NCI-H82 treated with DMSO at 0.1 percent for 48 hours (cell line): ENCODE data around the gene PPM1A.

Experiments
- DNase-seq: peaks from one replicate; lab custom pipeline; 2025; ENCODE audit not compliant: unreplicated experiment; lab: John Stamatoyannopoulos, UW

The PPM1A gene

GRCh38 chr14:60265163-60265562 lies 16.1 kb downstream of the PPM1A start:
- no peak for DNase-seq

DNA sequence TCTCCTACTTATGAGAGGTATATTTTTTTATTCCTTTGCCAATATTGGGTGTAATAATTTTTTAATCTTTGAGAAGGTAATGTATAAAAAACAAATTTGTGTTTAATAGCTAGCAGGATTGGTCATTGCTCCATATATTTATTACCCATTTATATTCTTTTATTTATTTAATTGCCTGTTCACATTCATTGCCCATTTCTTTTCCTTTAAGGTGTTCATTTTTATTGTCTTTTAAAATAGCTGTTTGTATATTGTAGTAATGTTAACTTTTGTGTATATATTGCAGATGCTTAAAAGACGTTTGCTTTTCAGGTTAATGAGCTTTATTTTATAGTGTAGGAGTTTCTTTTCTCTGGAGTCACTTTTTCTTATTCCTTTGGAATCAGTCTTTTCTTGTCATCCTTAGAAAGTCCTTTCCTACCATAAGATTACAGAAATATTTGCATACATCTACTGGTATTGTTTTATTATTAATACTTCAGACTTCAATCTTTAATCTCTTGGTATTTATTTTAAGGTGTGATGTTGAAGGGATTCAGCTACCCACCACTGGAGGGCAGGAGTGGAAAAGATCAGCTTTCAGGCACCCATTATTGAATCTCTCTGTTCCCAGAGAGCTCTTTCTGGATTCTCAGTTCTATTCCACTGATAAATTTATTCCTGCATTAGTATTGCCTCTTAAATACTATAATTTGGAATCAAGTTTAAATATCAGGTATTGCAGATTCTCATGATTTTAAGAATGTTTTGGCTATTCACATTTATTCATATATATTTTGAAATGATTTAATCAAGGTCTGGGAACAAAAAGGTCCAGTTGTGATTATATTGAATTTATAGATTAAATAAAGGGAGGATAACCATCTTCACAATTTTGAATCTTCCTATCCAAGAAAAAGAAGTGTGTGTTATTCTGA lies 17.3 kb downstream of the PPM1A start:
- no peak for DNase-seq

GRCh38 chr14:60272177-60272576 lies 23.2 kb downstream of the PPM1A start:
- no peak for DNase-seq

DNA sequence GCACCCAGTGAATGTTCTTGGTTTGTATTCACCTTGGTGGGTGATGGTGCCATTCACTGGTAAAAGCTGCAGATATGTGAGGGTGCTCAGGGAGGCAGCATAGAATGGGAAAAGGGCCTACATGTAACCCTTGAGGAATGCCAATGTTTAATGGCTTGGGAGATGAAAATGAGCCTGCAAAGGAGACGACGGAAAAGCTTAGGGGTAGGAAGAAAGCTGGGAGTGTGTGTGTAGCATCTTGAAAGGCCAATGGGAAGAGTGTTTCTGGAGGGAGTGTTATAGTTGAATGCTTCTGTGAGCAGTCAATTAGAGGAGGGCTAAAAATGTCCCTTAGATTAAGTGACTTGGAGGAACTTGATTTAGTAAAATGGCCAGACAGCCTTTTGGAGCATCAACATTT lies 24.9 kb downstream of the PPM1A start:
- no peak for DNase-seq

DNA sequence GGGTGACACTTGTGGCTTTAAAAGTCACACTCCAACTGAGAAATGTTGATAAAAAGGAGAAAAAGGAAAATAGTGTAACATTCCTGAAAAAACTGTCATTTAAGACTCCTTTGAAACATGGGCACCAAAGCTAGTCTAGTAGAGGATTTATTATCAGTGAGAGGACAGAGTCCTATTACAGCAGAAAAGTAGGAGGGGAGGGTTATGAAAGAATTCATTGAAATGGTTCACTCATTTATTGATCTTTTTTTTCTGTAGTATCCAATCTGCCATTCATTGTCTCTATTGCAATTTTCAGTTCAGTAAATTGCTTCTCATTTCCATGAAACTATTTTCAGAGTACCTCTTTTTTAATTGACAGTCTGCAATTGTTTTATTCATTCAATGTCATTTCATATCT lies 25.4 kb downstream of the PPM1A start:
- DNase-seq, result no peak

DNA sequence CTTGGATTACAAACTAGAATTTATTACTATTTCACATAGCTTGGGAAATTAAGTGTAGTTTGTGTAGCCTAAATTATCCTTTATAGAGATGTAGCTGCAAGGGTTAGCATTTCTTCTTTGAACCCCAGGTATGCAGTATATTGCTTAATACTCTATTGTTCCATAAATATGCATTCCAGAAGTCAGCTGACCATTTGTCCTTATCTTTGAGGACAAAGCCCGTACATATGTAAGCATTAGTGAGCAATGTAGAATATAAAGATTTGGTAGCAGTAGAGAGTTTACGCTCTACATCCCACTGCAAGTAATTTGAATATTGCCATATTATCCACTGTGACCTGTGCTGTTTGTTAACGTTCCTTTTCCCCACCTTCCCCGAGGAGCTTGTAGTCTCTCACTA lies 26.9 kb downstream of the PPM1A start:
- no peak for DNase-seq

DNA sequence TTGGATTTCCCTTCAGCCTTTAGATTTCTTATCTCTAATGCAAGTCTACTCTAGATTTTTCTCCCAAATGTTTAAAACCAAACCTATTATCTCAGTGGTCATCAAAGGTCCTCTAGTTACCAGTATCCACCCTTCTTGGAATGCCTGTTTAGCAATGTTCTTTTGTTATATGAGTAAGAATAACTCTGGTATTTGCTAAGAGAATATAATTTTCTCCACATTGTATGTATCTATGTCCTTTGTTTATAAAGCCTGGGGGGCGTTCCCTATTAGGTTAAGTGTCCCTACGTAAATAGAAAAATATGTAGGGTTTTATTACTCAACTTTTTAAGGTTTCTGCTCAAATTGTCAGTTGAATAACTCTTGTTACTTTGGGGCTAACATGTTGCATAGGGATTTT lies 27.3 kb downstream of the PPM1A start:
- DNase-seq, result no peak

GRCh38 chr14:60277605-60278190 lies 28.7 kb downstream of the PPM1A start:
- DNase-seq, result no peak

- DNase-seq, result no peak
Measured at GRCh38 chr14:60278350-60278749, 29.3 kb downstream of the PPM1A start.

DNA sequence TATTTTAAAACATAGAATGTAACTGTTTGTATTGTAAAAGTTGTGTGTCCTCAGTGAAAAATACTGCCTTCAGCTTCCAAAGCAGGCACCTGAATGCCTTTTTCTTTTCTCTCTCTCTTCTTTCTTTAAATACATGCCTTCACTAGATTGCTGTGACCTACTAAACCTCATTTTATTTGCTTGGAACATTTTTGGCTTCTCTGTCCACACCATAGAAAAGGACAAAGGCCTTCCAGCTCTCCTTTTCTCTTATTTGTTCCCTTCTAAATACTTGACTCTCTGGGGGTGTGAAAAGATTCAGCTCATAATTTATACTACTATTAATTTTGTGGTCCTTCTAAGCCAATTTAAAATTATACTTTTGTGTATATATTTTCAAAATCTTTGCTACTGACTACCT lies 38.4 kb downstream of the PPM1A start:
- DNase-seq, result no peak

GRCh38 chr14:60288279-60288678 lies 39.3 kb downstream of the PPM1A start:
- no peak for DNase-seq

GRCh38 chr14:60294411-60295069 lies 45.5 kb downstream of the PPM1A start:
- no peak for DNase-seq

DNA sequence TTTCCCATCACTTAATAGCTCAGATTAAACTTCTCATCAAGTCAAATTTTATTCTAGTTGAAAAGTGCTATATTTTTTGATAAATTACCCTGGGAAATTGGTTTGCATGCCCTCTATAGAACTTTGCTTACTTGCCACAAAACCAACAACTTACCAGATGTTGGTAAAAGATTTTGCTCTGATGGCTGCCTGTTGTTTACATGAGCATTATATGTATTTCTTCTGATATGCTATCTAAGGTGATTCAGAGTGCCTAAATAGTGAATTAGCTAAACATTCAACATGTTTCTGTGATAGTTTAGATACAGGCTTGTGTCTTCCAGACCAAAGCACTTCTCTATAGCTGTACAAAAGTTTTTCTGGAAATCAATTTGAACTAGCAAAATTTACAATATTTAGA lies 51.0 kb downstream of the PPM1A start:
- DNase-seq, result no peak

GRCh38 chr14:60301685-60302084 lies 52.7 kb downstream of the PPM1A start:
- DNase-seq, result no peak

- no peak for DNase-seq
Measured at GRCh38 chr14:60302663-60303062, 53.6 kb downstream of the PPM1A start.

- no peak for DNase-seq
Measured at GRCh38 chr14:60303745-60304144, 54.7 kb downstream of the PPM1A start.

DNA sequence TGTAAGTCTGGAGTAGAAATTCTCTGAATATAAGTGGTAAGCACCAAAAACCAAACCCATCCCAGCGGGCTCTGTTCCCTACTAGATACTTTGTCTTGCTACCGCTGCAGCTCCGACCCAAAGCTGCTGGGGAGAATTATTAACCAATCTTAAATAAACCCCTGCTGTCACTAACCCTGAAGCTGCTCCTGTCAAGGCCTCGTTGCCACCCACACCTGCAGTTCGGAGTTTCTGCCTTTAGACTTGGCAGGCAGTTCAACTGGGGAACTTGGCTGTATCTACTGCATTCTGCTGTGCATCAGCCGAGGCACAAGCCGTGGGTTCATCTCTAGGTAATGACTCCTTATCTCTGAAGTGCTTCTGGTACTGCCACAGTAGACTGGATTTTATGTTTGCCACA lies 55.5 kb downstream of the PPM1A start:
- DNase-seq, result no peak

DNA sequence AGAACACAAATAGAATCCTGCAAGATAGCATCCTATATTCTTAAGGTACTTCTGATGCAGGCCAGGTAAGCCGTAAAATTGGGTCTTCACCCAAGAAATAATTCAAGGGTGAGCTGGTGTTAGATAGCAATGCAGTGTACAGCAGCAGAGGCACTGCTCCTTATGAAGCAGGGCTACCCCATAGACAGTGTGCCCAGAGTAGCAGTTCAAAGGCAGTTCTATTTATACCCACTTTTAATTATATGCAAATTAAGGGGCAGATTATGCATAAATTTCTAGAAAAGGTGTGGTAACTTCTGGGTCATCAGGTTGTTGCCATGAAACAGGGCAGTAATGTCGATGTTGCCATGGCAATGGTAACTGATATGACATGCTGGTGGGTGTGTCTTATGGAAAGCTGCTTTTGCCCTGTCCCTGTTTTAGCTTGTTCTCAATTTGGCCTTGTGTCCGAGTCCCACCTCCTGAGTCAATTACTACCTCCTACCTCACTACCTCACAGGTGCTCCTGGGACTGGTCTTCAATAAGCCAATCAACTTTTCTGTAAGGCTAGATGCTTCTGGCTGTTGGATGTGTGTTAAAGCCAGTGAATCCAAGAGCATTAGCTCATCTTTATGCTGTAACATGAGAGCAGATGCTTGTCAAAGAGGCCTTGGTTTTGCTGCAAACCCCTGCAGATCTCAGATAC lies 61.0 kb downstream of the PPM1A start:
- no peak for DNase-seq

- DNase-seq, result no peak
Measured at GRCh38 chr14:60311417-60311816, 62.4 kb downstream of the PPM1A start.

GRCh38 chr14:60313093-60313492 lies 64.1 kb downstream of the PPM1A start:
- no peak for DNase-seq

- DNase-seq, result no peak
Measured at GRCh38 chr14:60315196-60315990, 66.4 kb downstream of the PPM1A start.
